Mesendoderm (in vitro differentiated cells): ENCODE results near the gene SYNGR2. TPM values are rescaled to one million over a fixed set of nuclear protein-coding genes. Genes with fewer than 3 reads are reported as not detected.

Experiments
- DNase-seq: peaks from one replicate; pipeline ENCODE4 v3.0.0; 2013
- H2AK5ac ChIP-seq: 2 replicates; pipeline ENCODE4 v1.6.1; 2013; ENCODE audit warnings: low read length, inconsistent platforms
- H2BK120ac ChIP-seq: 2 replicates; pipeline ENCODE4 v1.6.1; 2013; ENCODE audit warnings: low read depth, mild to moderate bottlenecking, low read length, moderate library complexity, mixed read lengths
- H2BK15ac ChIP-seq: replicated peaks from 2 replicates; pipeline ENCODE4 v1.6.1; 2013; ENCODE audit warnings: low read depth, mild to moderate bottlenecking, moderate library complexity
- H2BK5ac ChIP-seq: 2 replicates; pipeline ENCODE4 v1.6.1; 2013; ENCODE audit warnings: low read length, inconsistent platforms
- H3K18ac ChIP-seq: 2 replicates; pipeline ENCODE4 v1.6.1; 2013; ENCODE audit warnings: mild to moderate bottlenecking, low read length, mixed read lengths
- H3K23ac ChIP-seq: one replicate; pipeline ENCODE4 v1.6.1; 2013; ENCODE audit warnings: low read length
- H3K27ac ChIP-seq: 2 replicates; pipeline ENCODE4 v1.5.1; 2013; ENCODE audit warnings: low read depth, mild to moderate bottlenecking, inconsistent platforms, low read length, moderate library complexity
- H3K27me3 ChIP-seq: 2 replicates; pipeline ENCODE4 v1.6.1; 2013; ENCODE audit warnings: low read length, control low read depth, mild to moderate bottlenecking, inconsistent platforms; ENCODE audit not compliant: insufficient read depth, poor library complexity
- H3K36me3 ChIP-seq: 2 replicates; pipeline ENCODE4 v1.6.1; 2013; ENCODE audit warnings: low read length, inconsistent platforms; ENCODE audit not compliant: control insufficient read depth, insufficient read depth
- H3K4ac ChIP-seq: one replicate; pipeline ENCODE4 v1.6.1; 2013; ENCODE audit warnings: low read depth, mild to moderate bottlenecking, low read length, moderate library complexity
- H3K4me1 ChIP-seq: 2 replicates; pipeline ENCODE4 v1.6.1; 2013; ENCODE audit warnings: low read depth, low read length, inconsistent platforms; ENCODE audit not compliant: control insufficient read depth
- H3K4me2 ChIP-seq: 2 replicates; pipeline ENCODE4 v1.6.1; 2013; ENCODE audit warnings: low read length
- H3K4me3 ChIP-seq: 2 replicates; pipeline ENCODE4 v1.5.1; 2013; ENCODE audit warnings: mild to moderate bottlenecking, low read length
- H3K56ac ChIP-seq: one replicate; pipeline ENCODE4 v1.6.1; 2013; ENCODE audit warnings: low read length
- H3K79me1 ChIP-seq: 2 replicates; pipeline ENCODE4 v1.6.1; 2013; ENCODE audit warnings: low read length, inconsistent platforms
- H3K79me2 ChIP-seq: 2 replicates; pipeline ENCODE4 v1.6.1; 2013; ENCODE audit warnings: mild to moderate bottlenecking, low read length; ENCODE audit not compliant: control insufficient read depth, insufficient read depth
- H3K9ac ChIP-seq: 2 replicates; pipeline ENCODE4 v1.6.1; 2013; ENCODE audit warnings: low read length, inconsistent platforms
- H4K5ac ChIP-seq: one replicate; pipeline ENCODE4 v1.6.1; 2013; ENCODE audit warnings: low read length
- H4K8ac ChIP-seq: one replicate; pipeline ENCODE4 v1.6.1; 2013; ENCODE audit warnings: low read depth, mild to moderate bottlenecking, control low read depth, low read length, moderate library complexity
- WGBS: extraction: QIAGEN DNeasy Blood & Tissue Kit; methylation state at CpG from one replicate; pipeline ENCODE4 v1.1.7; 2013; ENCODE audit warnings: low lambda C conversion rate, missing lambda C conversion rate; ENCODE audit not compliant: insufficient coverage; ENCODE audit errors: extremely low coverage; 5-methylcytosine and 5-hydroxymethylcytosine counted together
- polyA plus RNA-seq, 2 experiments: library from polyadenylated mRNA; stranded (reverse); fragments of 200-250 nt; gene quantifications; one replicate each; pipeline ENCODE4 v1.2.3, GENCODE V29; 2013

SYNGR2 gene
- 23.3 TPM for polyA plus RNA-seq (2013, experiment 1 of 2)
- 23.1 TPM for polyA plus RNA-seq (2013, experiment 2 of 2)

GRCh38 chr17:78168242-78168902 is at the start of gene SYNGR2:
TSS of gene SYNGR2 (plus strand) at chr17:78168581. CDS start at chr17:78168617, 36 bp downstream.
- Histone ChIP-seq H3K27ac (no peak within 1 kb of the TSS), H2BK5ac (no peak within 1 kb of the TSS), H3K9ac (peak within 1 kb of the TSS; percentile 70), H3K36me3 (no peaks in the 10 kb centered on the region), H3K27me3 (no peaks in the 10 kb centered on the region), H2BK15ac (no peak within 1 kb of the TSS), H3K56ac (peak within 1 kb of the TSS; percentile 85), H3K4ac (no peak within 1 kb of the TSS), H3K79me2 (no peaks in the 10 kb centered on the region), H4K5ac (no peak within 1 kb of the TSS), H3K23ac (no peak within 1 kb of the TSS), H3K79me1 (no peaks in the 10 kb centered on the region), H4K8ac (no peak within 1 kb of the TSS), H3K4me2 (peak within 1 kb of the TSS; percentile 71), H2AK5ac (no peak within 1 kb of the TSS), H3K18ac (peak within 1 kb of the TSS; percentile 33), H3K4me1 (peaks cover 2% of the 10 kb centered on the region), H3K4me3 (peak within 1 kb of the TSS; percentile 39), H2BK120ac (no peak within 1 kb of the TSS)
- WGBS: no CpG with 5 or more reads among the region's 84 CpGs
- peak; percentile 86 for DNase-seq

GRCh38 chr17:78118801-78119241 is 49.6 kb upstream of the SYNGR2 start:
- Histone ChIP-seq H3K4me2 (no peak overlapping the region), H2BK5ac (no peak overlapping the region), H3K4me3 (no peak overlapping the region), H2BK15ac (no peak overlapping the region), H2BK120ac (no peak overlapping the region), H3K4ac (no peak overlapping the region), H3K36me3 (peaks cover 18% of the 10 kb centered on the region), H3K23ac (no peak overlapping the region), H3K56ac (no peak overlapping the region), H3K4me1 (no peaks in the 10 kb centered on the region), H4K8ac (no peak overlapping the region), H3K27me3 (no peaks in the 10 kb centered on the region), H3K27ac (no peak overlapping the region), H3K79me2 (no peaks in the 10 kb centered on the region), H3K18ac (no peak overlapping the region), H3K9ac (no peak overlapping the region), H4K5ac (no peak overlapping the region), H2AK5ac (no peak overlapping the region), H3K79me1 (peaks cover 6% of the 10 kb centered on the region)
- no CpG with 5 or more reads among the region's 14 CpGs for WGBS
- no peak for DNase-seq

GRCh38 chr17:78120537-78120936 is 47.8 kb upstream of the SYNGR2 start:
- H3K23ac ChIP-seq: no peak overlapping the region
- H3K4ac ChIP-seq: no peak overlapping the region
- no peak for DNase-seq
- H3K79me2 ChIP-seq: peaks cover 3% of the 10 kb centered on the region
- H3K9ac ChIP-seq: no peak overlapping the region
- peaks cover 8% of the 10 kb centered on the region for H3K79me1 ChIP-seq
- no peaks in the 10 kb centered on the region for H3K27me3 ChIP-seq
- no peak overlapping the region for H4K8ac ChIP-seq
- H3K4me1 ChIP-seq: no peaks in the 10 kb centered on the region
- no peak overlapping the region for H3K27ac ChIP-seq
- no peak overlapping the region for H3K4me2 ChIP-seq
- H2AK5ac ChIP-seq: no peak overlapping the region
- H2BK5ac ChIP-seq: no peak overlapping the region
- no peak overlapping the region for H3K56ac ChIP-seq
- H3K36me3 ChIP-seq: peaks cover 23% of the 10 kb centered on the region
- H4K5ac ChIP-seq: no peak overlapping the region
- H2BK120ac ChIP-seq: no peak overlapping the region
- no peak overlapping the region for H2BK15ac ChIP-seq
- H3K4me3 ChIP-seq: no peak overlapping the region
- no peak overlapping the region for H3K18ac ChIP-seq
- WGBS: no CpG with 5 or more reads among the region's 13 CpGs

- H3K56ac ChIP-seq: no peak overlapping the region
- H3K4me1 ChIP-seq: no peaks in the 10 kb centered on the region
- H3K4ac ChIP-seq: no peak overlapping the region
- peaks cover 8% of the 10 kb centered on the region for H3K79me1 ChIP-seq
- DNase-seq: no peak
- H3K4me3 ChIP-seq: no peak overlapping the region
- no peak overlapping the region for H3K18ac ChIP-seq
- H3K36me3 ChIP-seq: peaks cover 23% of the 10 kb centered on the region
- H2BK120ac ChIP-seq: no peak overlapping the region
- no CpG with 5 or more reads among the region's 35 CpGs for WGBS
- H4K8ac ChIP-seq: no peak overlapping the region
- no peak overlapping the region for H3K23ac ChIP-seq
- no peak overlapping the region for H3K4me2 ChIP-seq
- no peak overlapping the region for H2BK5ac ChIP-seq
- no peak overlapping the region for H4K5ac ChIP-seq
- no peak overlapping the region for H2AK5ac ChIP-seq
- H3K27me3 ChIP-seq: no peaks in the 10 kb centered on the region
- no peak overlapping the region for H2BK15ac ChIP-seq
- H3K79me2 ChIP-seq: peaks cover 8% of the 10 kb centered on the region
- no peak overlapping the region for H3K27ac ChIP-seq
- no peak overlapping the region for H3K9ac ChIP-seq
These were observed 47.2 kb upstream of the SYNGR2 start for GRCh38 chr17:78120971-78121800.

- H3K4ac ChIP-seq: no peak overlapping the region
- H4K8ac ChIP-seq: no peak overlapping the region
- H4K5ac ChIP-seq: no peak overlapping the region
- no CpG with 5 or more reads among the region's 11 CpGs for WGBS
- H3K23ac ChIP-seq: no peak overlapping the region
- H3K4me1 ChIP-seq: peaks cover under 1% of the 10 kb centered on the region
- no peak overlapping the region for H2BK15ac ChIP-seq
- H3K27ac ChIP-seq: no peak overlapping the region
- H3K18ac ChIP-seq: no peak overlapping the region
- no peak overlapping the region for H3K4me3 ChIP-seq
- DNase-seq: no peak
- H2BK5ac ChIP-seq: no peak overlapping the region
- no peak overlapping the region for H2AK5ac ChIP-seq
- no peak overlapping the region for H3K4me2 ChIP-seq
- H3K79me2 ChIP-seq: peaks cover 14% of the 10 kb centered on the region
- H2BK120ac ChIP-seq: no peak overlapping the region
- no peak overlapping the region for H3K9ac ChIP-seq
- no peaks in the 10 kb centered on the region for H3K27me3 ChIP-seq
- peaks cover 8% of the 10 kb centered on the region for H3K79me1 ChIP-seq
- peaks cover 23% of the 10 kb centered on the region for H3K36me3 ChIP-seq
- no peak overlapping the region for H3K56ac ChIP-seq
These were observed 46.6 kb upstream of the SYNGR2 start for GRCh38 chr17:78121801-78122215.
